Stimulated activated CD4-positive, alpha-beta T cell treated with anti-CD3 and anti-CD28 coated beads, Interleukin-1b, Interleukin-23, amount 100 ng/mL, for 24 hours (primary cell): ENCODE data around the gene ZFC3H1.

ENCODE experiments used
- DNase-seq, 4 experiments: peaks; one replicate each; pipeline ENCODE4 v3.0.0-alpha.2; 2020; ENCODE audit warnings: low read depth in 4 of 4, low spot score in 1 of 4

ZFC3H1 gene

DNA sequence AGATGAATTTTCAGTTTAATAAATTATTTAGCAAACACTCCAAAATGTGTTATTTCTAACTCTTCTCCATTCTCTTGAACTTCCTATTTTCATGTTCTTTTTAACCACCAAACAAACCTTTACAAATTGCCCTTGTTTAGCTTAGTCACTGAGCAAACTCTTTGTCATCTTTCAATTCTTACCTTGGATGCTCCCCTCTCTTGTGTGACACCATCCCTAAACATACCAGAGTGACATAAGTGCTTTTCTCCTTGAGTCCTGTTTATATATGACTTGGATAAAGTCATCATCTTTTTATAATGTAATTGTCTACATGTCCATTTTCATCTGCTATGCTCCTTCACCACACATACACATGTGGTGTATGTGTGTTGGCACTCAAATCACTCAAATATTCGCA lies 18.8 kb upstream of the ZFC3H1 start:
- DNase-seq: no peak

DNA sequence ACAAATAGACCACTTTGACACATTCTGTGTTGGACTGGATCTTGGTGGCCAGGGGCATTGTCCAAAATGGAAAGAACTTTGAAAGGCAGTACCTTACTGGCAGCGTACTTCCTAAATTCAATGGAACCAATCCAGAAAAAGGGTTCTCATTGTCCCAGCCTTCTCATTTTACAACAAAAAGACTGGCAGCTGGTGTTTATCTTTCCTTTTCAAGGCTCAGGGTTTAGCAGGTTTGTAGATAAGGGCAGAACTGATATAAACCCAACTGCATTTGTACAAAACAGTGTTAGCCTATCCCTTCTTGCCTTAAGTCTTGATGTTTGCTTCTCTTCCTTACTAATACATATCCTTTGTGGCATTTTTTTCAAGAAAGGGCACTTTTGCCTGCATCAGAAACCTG lies 8.2 kb upstream of the ZFC3H1 start:
- no peak for DNase-seq

DNA sequence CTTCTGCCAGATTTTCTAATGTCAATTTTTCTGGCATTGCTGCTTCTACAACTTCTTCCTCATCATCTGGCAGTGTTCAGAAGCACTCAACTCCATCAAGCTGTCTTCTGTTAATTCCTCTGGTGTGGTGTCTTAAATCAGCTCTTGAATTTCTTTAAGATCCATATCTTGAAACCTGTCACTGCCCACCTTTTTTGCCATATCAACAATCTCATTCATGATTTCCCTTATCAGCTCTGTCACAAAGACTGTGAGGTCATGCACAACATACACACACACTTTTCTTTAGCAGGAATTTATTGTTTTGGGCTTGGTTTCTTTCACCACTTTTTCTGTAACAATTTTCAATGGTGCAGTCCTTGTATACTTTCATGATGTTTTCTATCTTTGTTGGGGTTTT lies 7.7 kb upstream of the ZFC3H1 start:
- DNase-seq: no peak

DNA sequence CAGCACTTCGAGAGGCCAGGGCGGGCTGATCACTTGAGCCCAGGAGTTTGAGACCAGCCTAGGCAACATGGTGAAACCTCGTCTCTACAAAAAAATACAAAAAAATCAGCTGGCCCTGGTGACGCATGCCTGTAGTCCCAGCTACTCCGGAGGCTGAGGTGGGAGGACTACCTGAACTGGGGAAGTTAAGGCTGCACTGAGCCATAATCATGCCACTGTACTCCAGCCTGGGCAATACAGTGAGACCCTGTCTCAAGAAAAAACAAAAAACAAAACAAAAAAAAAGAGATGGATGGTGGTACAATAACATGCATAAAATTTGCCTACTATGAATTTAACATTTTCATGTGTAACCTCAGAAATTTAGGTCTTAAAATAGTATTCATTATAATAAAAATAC lies 2.6 kb upstream of the ZFC3H1 start:
- DNase-seq: no peak

DNA sequence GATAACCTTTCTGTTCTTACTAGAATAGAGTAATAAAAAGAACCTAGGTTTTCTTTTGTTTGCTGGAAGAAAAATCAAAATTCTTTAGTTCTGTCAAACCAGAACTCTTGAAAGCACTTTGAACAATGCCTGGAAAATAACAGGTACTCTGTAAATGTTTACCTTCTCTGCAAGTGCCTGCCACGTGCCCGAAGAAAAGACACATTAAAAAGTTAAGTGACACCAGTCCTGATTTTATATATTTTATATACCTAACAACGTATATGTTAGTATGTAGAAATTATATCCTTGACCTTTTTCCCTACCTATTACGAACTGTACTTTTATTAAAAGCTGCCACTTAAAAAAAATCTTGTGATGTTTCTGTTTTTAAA lies 1.4 kb upstream of the ZFC3H1 start:
- no peak for DNase-seq

DNA sequence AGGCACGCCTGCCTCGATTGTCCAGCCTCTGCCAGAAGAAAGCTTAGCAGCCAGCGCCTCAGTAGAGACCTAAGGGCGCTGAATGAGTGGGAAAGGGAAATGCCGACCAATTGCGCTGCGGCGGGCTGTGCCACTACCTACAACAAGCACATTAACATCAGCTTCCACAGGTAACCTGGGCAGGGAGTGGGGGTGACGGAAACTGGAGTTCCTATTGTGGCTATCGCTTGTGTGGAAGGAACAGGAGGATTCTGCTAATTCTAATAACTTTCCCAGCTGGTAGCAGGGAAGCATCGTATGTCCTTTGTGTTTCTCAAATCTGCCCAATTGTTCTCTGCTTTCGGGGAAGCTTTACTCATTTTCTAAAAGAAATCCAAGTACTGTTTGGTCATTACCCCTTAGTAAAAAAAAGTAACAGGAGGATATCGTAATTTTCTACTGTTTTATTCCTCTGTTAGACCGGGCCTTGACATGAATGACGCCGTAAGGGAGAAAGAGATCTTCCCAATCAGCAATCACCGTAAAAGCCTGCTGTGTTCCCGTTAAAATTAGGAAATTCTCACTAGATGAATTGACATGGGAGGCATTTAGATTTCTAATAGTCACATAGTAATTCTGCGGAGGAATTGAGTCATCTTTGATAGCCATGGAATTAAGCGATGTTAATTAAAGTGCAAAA lies 902 bp upstream of the ZFC3H1 start:
- peak in 1 of 4 experiments; percentile 18 for DNase-seq

DNA sequence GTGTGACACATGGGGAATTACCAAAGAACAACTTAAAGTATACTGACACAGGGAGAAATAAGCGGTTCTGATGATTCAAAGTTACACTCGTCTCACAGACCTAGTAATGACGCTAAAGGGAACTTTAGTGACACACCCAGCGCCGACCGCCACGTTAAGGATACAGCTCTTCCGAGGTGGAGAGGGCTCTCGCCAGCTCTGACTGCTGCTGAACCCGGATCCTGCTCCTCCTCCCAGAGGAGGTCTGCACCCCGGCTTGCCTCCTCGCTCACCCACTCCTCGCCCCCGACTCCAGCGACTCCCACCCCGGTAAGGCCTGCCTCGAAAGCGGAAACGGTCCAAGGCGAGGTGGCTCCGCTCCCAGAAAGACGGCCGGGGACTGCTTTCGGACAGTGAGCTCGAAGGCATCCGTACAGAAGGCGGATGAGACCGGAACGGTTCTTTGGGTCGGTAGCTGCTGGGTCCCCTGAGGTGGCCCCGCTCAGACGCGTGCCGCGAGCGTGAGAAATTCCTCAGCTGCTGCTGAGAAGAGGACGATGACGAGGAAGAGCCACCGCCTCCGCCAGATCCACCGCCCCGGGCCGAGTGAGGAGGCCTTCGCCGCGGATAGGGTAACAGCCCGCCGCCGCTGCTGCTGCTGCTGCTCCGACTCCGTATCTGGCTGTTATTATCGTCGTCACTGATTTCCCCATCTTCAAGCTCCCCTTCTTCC lies 643 bp downstream of the ZFC3H1 start:
- DNase-seq: peak; percentile 41 to 65 (median 58)

DNA sequence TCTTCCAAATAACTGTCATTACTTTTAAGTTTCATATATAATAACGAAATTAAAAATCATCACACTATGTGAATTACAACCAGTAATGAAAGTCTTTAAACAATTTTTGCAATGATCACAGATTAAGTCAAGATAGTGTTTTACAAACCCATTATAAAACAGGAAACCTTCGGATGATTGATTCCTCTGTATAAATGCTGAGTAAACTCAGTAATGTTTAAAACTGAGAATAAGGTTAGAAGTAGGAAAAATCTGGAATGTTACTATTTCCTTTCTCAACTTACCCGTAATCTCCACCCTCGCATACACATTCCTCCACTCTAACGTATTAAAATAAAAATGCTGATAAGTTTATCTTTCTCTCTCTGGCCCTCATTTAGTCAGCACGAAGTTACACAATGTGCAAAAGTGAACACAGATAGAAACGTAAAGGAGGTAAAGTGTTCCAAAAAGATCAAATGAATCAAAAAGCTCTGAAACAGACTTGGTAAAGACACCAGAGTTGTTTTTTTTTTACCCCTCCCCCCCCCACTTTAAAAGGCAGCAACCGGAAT lies 1.6 kb downstream of the ZFC3H1 start:
- no peak for DNase-seq

DNA sequence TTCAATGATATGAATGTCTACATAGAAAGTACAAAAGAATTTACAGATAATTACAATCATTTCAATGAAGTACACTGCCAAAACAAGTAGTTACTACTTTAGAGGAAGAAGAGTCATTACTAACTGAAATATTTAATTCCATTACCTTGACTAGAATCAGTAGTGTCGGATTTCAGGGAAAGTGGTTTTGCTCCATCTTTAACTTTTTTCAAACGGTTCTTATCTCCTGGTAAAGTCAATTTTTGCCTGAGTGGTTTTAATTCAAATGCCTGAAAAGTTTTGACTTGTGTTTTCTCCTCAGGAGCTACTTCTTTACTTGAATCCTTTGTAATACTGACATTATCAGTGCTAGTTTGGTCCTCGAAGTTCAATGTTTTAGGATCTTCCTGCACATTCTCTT lies 6.9 kb downstream of the ZFC3H1 start:
- DNase-seq: no peak

DNA sequence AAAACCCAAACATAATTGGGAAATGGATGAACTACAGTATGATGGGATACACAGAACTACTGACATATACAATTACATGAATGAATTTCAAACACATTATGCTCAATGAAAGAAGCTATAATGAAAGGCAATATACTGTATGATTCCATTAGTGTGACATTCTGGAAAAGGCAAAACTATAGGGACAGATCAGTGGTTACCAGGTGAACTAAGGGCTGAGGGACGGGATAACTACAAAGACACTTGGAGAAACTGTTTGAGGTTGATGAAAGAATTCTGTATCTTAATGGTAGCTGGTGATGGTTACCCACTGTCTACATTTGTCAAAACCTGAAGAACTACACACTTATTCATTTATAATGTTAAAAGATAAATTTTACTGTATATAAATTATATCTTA lies 7.7 kb downstream of the ZFC3H1 start:
- no peak for DNase-seq

DNA sequence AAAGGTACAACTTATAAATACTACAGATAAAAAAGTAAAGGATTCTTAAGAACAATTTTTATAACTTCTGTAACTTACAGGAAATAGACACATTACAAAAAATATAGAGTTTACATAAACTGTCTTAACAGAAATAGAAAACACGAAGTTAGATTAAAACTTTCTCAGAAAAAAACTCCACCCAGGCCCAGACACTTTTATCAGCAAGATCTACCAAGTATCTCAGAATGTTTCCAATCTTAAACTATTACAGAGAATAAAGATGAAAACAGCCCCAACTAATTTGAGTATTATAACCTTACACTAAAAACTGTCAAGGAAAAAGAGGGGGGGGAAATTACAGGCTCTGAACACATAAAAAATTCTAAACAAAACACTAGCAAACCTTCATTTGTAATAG lies 8.2 kb downstream of the ZFC3H1 start:
- DNase-seq: no peak

DNA sequence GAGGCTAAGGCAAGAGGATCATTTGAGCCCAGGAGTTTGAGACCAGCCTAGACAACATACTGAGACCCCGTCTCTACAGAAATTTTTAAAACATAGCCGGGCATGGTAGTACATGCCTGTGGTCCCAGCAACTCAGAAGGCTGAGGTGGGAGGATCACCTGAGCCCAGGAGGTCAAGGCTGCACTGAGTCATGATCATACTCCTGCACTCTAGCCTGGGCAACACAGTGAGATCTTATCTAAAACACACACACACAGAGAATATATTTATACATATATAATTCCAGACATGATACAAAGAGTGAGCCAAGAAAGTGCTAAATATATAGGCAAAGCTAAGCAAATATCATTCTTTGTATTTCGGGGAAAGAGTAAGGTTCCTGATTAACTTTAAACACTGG lies 9.4 kb downstream of the ZFC3H1 start:
- DNase-seq: no peak

DNA sequence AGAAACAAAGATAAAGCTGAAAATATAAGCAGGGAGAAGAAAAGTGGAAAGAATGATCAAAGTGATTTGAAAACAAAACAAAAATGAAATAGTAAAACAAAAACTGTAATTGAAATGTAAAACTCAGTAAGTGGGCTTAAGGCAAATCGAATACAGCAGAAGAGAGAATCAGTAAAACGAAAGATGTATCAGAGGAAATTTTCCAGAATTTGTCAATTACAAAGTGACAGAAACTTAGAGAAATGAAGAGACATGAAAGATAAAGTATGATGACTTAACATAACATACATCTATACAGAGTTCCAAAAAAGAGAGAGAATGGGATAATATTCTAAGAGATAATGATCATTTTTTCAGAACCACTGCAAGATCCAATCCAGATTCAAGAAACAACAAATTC lies 10.5 kb downstream of the ZFC3H1 start:
- DNase-seq: no peak

DNA sequence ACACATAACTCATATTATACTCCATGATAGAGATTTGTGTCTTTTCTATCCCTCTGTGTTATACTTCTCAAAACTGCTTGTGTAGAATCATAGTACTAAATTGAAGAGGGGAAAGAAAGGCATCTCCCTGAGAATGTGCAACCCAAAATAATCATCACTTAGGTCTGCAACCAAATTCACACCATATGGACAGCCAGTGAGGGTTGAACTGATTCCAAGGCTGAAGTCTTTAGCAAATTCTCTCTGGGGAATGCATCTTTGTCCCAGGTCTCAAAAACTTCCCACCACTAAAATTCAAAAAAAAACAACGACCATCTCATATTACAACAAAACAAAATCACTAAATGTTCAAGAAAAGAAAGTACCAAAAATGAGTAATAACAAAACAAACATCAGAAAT lies 11.0 kb downstream of the ZFC3H1 start:
- no peak for DNase-seq

DNA sequence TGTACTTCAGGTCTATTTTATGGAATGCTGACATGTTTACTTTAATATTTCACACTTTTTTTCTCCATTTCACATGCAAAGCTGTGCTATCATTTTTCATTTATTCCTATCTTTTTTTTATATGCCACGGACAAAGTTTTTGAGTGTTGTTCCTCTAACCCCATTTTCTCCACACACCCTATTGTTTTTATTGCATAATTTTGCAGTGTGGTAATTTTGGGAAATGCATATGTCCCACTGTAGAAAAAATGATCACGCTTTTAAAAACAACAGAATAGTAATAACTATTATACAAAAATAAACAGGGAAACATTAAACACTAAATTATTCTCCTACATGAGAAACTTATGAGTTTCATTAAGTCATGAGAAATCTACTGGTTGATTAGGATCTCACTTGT lies 14.2 kb downstream of the ZFC3H1 start:
- DNase-seq: no peak

DNA sequence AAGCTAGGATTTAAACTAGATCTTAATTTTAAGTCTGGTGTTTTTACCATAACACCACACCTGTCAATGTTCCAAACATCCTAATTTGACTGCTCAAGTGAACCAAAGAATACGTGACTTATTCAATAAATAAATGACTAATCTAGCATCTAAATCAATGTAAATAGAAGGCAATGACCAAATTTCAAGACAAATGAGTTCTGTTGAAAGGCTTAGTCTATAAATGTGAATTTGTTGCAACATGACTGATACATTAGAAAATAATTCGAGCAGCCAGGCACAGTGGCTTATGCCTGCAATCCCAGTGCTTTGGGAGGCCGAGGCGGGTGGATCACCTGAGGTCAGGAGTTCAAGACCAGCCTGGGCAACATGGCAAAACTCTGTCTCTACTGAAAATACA lies 15.1 kb downstream of the ZFC3H1 start:
- no peak for DNase-seq

DNA sequence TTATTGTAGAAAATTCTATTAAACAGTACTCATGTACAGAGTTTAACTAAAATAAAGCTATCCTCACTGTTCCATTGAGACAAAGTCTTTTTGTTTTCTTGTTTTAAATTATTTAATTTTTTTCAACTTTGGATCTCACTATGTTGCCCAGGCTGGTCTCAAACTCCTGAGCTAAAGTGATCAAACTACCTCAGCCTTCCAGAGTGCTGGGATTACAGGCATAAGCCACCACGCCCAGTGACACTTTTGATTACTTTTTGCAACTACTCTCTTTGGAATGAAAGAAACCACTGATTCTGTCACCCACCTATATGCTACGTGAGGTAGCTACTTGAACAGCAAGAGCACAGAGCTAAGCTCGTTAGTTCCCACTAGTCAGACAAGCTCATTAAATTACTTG lies 17.1 kb downstream of the ZFC3H1 start:
- DNase-seq: no peak

DNA sequence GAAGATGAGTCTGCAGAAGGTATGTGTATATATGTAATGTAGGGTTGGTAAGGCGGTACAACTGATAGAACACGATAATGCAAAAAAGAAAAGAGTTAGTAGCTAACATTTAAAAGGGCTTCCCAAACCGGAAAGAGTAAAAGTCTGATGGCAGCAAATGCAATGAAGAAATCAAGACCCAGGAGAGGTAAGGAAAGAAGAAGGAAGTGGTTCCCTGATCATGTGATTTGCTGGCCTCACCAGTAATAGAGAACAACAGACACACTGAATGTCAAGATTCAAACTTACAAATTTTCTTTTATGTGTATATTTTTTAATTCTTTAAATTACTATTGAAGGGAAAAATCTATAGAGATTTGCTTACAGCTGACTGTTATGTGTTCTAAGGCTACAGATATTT lies 18.4 kb downstream of the ZFC3H1 start:
- no peak for DNase-seq

DNA sequence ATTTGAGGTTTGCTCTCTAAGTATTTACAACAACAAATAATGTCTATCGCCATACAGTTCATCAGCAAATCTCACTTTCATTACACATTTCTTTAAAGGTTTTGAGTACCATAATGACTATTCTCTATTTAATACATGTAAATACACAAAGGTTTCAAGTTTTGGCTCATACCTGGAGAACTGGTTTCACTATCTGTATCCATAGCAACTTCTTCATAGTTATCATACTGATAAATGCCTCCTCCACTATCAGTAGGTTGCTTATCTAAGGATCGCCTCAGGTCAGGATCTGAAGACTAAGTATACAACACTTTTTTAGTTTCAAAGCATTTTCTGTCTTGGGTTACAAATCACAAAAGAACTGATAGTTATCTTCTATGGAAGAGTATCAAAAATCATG lies 21.4 kb downstream of the ZFC3H1 start:
- DNase-seq: no peak

DNA sequence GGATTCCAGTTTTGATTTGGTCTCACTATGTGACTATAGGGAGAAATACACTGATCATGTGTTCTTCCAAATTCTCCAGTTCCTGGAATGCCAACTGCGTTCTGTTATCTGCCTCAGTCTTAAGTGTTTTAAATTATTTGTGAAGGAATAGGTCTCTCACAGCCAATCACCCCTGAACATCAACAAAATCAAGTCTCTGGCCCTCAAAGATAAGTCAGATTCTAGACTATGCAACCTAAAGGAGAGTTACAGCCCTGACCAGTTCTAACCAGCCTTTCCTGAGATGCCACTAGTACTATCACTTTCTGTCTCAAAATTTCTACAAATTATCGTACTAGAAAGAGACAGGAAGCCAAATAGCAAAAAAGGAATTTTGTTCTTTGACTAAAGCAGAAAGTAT lies 22.3 kb downstream of the ZFC3H1 start:
- no peak for DNase-seq

DNA sequence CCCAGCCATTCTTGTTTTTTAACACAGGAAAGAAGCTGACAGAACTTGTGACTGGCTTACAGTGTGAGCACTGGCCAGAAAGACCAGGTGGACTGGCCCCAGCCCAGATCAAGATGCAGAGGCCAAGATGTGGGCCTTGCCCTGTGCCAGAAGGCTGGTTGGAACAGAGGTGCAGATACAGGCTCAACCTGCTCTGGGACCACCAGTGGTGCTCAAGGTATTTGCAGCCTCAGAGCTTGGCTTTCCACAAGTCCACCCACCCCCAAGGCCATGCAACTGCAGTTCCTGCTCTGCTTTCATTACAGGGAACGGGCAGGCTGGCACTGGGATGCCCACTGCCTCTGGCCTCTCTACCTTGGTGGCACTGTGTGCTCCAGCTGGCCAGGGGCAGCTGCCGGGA lies 23.3 kb downstream of the ZFC3H1 start:
- DNase-seq: no peak

DNA sequence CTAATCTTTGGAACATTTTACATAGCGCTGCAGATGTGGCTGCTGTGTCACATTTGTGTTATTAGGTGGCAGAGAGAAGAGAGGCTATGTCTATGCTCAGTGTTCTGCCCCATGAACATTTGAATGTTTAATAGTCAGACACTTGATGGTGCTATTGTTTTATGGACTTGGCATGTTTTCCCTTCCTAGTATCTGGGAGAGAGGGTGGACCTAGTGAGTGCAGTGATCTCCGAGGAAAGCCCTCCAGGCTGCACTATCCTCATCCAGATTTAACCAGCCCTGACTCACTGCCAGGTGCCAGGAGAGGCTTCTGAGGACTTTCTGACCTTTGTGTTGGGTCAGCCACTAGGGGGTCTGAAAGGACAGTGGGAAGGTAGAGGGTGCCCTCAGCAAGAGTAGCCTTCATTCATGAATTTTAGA lies 24.3 kb downstream of the ZFC3H1 start:
- DNase-seq: no peak

DNA sequence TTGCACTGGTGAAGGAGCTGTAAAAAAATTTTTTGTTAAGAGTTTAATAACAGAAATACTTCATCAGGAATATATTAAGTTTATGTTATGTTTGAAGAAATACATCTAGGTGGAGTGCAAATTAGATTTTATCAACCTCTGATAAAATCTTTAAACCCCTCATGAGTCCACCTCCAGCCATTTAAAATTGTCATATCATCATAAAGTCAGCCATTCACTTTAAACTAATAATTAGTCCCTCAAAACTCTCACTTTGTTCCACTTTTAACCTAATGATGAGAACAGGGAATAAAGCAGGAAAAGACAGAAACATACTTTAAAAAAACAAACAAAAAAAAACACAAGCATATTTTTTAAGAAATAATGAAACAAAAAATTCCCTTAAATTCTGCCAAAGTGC lies 25.1 kb downstream of the ZFC3H1 start:
- no peak for DNase-seq
